ENCODE measurements around the gene GIT2. TPM values are rescaled to one million over a fixed set of nuclear protein-coding genes. Genes with fewer than 3 reads are reported as not detected.
"Not testable (repeated sequence)": the region's sequence is repeated elsewhere in the genome, so short reads cannot be mapped to it uniquely, and the experiment has no call there.

The GIT2 gene
- total RNA-seq, 2 donors from 2014 or later: 24.8 to 26.8 TPM

DNA sequence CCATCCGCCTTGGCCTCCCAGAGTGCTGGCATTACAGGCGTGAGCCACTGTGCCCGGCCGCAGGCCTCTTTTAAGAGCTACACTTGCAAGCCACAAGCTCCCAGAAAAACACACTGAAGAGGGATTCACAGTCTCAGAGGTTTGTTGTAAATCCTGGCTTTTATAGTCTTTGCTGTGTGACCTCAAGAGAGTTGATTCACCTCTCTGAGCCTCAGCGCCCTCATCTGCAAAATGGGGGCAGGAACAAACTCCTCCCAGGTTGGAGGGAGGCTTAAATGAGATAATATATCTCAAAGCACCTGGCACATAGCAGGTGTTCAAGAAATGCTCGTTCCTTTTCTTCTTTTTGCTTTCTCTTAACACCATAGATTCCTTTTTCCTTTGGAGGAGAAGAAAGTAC, 100.0 kb downstream of the GIT2 start:
- H3K27ac ChIP-seq: no peak overlapping the region
- TF ChIP-seq, protein P1, sequence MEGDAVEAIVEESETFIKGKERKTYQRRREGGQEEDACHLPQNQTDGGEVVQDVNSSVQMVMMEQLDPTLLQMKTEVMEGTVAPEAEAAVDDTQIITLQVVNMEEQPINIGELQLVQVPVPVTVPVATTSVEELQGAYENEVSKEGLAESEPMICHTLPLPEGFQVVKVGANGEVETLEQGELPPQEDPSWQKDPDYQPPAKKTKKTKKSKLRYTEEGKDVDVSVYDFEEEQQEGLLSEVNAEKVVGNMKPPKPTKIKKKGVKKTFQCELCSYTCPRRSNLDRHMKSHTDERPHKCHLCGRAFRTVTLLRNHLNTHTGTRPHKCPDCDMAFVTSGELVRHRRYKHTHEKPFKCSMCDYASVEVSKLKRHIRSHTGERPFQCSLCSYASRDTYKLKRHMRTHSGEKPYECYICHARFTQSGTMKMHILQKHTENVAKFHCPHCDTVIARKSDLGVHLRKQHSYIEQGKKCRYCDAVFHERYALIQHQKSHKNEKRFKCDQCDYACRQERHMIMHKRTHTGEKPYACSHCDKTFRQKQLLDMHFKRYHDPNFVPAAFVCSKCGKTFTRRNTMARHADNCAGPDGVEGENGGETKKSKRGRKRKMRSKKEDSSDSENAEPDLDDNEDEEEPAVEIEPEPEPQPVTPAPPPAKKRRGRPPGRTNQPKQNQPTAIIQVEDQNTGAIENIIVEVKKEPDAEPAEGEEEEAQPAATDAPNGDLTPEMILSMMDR (IDR thresholded peaks at IDR 0.05): no peak
- no peaks in the 10 kb centered on the region for H3K36me3 ChIP-seq

DNA sequence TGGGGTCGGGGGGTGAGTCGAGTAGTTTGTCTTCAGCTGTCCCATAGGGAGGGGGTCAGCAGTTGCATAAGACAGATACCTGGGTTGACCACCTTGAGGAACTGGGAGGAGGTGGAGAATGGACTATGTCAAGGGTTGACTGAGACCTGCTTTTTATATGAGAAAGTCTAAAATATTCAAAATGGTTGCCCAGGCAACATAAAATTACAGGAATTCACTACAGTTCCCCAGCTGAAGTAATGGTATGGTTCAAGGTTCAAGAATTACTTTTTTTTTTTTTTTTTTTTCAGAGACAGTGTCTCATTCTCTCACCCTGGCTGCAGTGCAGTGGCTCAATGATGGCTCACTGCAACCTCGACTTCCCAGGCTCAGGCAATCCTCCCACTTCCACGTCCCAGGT, 101.2 kb downstream of the GIT2 start:
- Histone ChIP-seq H3K36me3 (no peaks in the 10 kb centered on the region), H3K27me3 (no peaks in the 10 kb centered on the region), H3K4me1 (peaks cover 0 to 7% of the 10 kb centered on the region in 2 donors), H3K27ac (no peak overlapping the region), H3K4me3 (no peak overlapping the region), H3K9me3 (no peaks in the 10 kb centered on the region)
- no peak for DNase-seq (ENCODE audit: low spot score)
- TF ChIP-seq, protein P1 (IDR thresholded peaks at IDR 0.05): no peak

More for the DNA sequence above, 100.0 kb downstream of the GIT2 start:
- no peaks in the 10 kb centered on the region for H3K27me3 ChIP-seq
- peaks cover 0 to 12% of the 10 kb centered on the region in 2 donors for H3K4me1 ChIP-seq
- no peaks in the 10 kb centered on the region for H3K9me3 ChIP-seq
- H3K4me3 ChIP-seq: no peak overlapping the region
- DNase-seq (ENCODE audit: low spot score): no peak

DNA sequence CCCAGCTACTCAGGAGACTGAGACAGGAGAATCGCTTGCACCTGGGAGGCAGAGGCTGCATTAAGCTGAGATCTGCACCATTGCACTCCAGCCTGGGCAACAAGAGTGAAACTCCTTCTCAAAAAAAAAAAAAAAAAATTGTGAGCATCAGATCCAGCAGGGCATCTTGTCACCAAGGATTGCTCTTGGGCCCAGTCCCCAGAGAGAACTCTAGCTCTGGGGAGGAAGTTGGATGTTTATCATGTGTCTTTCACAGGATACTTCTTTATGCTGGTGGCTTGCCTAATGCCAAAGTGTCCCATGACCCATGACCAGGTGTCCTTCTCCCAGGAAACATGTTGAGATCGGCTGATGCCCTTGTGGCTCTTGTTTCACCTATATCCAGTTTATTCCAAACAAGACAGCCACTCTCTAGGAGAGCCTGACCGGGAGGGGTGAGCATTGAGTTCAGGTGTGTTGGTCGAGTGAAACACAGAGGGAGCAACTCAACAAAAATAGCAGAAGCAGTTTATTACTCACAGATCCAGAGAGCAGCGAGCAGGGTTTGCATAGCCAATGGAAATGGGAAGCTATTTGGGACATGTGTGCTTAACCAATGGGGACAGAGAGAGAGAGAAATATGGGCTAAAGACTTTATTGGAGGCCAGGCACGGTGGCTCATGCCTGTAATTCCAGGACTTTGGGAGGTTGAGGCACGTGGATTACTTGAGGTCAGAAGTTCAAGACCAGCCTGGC, 102.7 kb downstream of the GIT2 start:
- Histone ChIP-seq H3K27me3 (no peaks in the 10 kb centered on the region), H3K27ac (no peak overlapping the region), H3K9me3 (no peaks in the 10 kb centered on the region), H3K4me3 (no peak overlapping the region), H3K36me3 (no peaks in the 10 kb centered on the region), H3K4me1 (peaks cover 0 to 5% of the 10 kb centered on the region in 2 donors)
- TF ChIP-seq, protein P1 (IDR thresholded peaks at IDR 0.05): no peak
- DNase-seq (ENCODE audit: low spot score): no peak

DNA sequence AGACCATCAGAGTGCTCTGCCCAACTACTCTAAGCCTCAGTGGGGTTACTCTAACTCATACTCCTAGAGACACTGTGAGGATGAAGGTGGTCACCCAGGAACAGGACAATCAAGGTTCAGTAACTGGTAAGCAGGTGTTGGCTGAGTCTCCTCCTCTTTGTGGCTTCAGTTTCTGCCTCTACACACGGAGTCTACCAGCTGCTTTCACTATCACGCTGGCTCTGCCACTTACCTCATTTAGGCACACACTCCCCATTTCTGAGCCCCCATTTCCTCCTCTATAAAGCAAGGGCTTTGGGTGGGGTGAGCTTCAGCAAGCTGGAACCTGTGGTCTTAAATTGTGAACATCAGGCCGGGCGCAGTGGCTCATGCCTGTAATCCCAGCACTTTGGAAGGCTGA, 103.4 kb downstream of the GIT2 start:
- H3K9me3 ChIP-seq: no peaks in the 10 kb centered on the region
- TF ChIP-seq, protein P1 (IDR thresholded peaks at IDR 0.05): no peak
- H3K36me3 ChIP-seq: no peaks in the 10 kb centered on the region
- no peak overlapping the region for H3K4me3 ChIP-seq
- no peak for DNase-seq (ENCODE audit: low spot score)
- H3K4me1 ChIP-seq: peaks cover 0 to 11% of the 10 kb centered on the region in 2 donors
- H3K27ac ChIP-seq: no peak overlapping the region
- H3K27me3 ChIP-seq: no peaks in the 10 kb centered on the region

DNA sequence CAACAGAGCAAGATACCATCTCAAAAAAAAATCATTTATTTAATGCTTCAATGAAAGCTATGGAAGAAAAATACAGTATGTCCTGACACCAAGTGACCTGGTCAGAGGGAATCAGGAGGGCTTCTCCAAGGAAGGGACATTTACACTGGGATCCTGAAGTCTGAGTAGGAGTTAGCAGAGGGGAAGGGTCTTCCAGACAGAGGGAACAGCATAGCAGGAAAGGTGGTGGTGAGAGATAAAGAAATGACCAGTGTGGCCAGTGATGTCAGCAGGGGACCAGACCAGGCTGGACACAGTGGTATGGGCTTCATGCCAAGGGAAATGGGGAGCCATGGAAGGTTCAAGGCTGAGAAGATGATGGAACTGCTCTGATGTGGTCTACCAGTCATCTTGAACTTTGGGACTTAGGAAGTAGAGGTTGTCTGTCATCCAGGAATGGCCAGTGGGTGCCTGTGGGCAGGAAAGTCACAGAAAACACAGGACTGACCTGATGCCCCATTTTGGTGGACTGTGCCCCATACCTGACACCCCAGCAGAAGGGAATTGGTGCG, 103.9 kb downstream of the GIT2 start:
- no peak overlapping the region for H3K27ac ChIP-seq
- H3K9me3 ChIP-seq: no peaks in the 10 kb centered on the region
- H3K4me1 ChIP-seq: peaks cover 0 to 11% of the 10 kb centered on the region in 2 donors
- H3K4me3 ChIP-seq: no peak overlapping the region
- H3K36me3 ChIP-seq: no peaks in the 10 kb centered on the region
- TF ChIP-seq, protein P1 (IDR thresholded peaks at IDR 0.05): no peak
- DNase-seq (ENCODE audit: low spot score): no peak
- no peaks in the 10 kb centered on the region for H3K27me3 ChIP-seq

DNA sequence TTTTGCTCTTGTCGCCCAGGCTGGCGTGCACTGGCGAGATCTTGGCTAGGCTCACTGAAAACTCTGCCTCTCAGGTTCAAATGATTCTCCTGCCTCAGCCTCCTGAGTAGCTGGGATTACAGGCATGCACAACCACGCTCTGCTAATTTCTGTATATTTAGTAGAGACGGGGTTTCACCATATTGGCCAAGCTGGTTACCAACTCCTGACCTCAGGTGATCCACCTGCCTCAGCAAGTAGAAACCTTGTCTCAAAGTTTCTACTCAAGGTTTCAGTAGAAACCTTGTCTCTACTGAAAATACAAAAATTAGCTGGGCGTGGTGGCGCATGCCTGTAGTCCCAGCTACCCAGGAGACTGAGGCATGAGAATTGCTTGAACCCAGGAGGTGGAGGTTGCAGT, 104.4 kb downstream of the GIT2 start:
- H3K27me3 ChIP-seq; H3K4me3 ChIP-seq; H3K36me3 ChIP-seq; H3K9me3 ChIP-seq; DNase-seq (ENCODE audit: low spot score); H3K27ac ChIP-seq: not testable (repeated sequence)
- peaks cover 0 to 11% of the 10 kb centered on the region in 2 donors for H3K4me1 ChIP-seq

Data from right atrium auricular region (tissue), 2 donors.